Uterus (tissue), 2 donors: Measurements from ENCODE around the gene UBE3C.

ENCODE experiments used
- CTCF ChIP-seq, 4 experiments: fragments of 200-600 bp in 2 of 4; fragments of 450-650 bp in 2 of 4; sonication (generic) in 2 of 4; IDR thresholded peaks; one replicate each; pipeline ENCODE4 v1.5.1; 2016 to 2019; ENCODE audit warnings: antibody characterized with exemption in 4 of 4, mild to moderate bottlenecking in 2 of 4, moderate library complexity in 1 of 4
- POLR2A ChIP-seq, 2 donors: fragments of 450-650 bp; IDR thresholded peaks; one replicate each; pipeline ENCODE4 v1.6.1; 2016; ENCODE audit warnings: antibody characterized with exemption in 2 of 2, mild to moderate bottlenecking in 1 of 2, moderate library complexity in 1 of 2

- TF ChIP-seq CTCF (IDR thresholded peaks at IDR 0.05) (no peak), POLR2A (IDR thresholded peaks at IDR 0.05) (no peak)
Observed at GRCh38 chr7:157111311-157111710, 27.4 kb upstream of the UBE3C start.
